ENCODE measurements around the gene LAMA2. TPM values are rescaled to one million over a fixed set of nuclear protein-coding genes. Genes with fewer than 3 reads are reported as not detected.

LAMA2 gene
- polyA plus RNA-seq, 1 of the 3 experiments (the other 2 are of a cell fraction), result 0.92 TPM

DNA sequence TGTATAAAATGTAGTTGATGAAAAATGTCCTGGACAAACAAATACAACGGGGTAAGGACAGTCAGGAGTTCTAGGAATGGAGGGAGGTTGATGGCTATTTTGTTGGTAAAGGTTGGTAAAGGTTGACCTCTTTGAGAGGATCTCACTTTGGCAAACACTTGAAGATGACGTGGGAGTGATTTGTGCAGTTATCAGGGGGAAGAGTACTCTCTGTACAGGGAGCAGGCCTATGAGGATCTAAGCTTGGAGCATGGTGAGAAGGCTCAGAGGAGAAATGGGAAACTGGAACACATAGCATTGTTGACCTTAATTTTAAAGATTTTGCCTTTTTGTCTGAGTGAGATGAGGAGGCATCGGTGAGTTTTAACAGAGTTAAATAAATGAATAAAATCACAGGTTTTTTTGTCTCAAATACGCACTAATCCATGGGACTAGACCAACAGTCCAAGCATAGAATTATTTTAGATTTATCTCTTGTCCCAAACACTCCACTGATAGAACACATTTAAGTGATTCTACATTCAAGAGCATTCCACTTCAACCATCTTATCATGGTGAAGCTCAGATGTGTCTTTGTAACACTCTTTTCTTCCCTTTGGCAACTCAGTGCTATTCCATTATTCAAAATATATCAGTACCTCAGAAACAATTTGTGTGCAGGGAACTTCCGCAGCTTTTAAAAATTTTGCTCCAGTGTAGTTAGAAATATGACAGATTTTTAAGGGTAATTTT lies 5.7 kb downstream of the LAMA2 start:
- 11% methylated on average over 5 of the region's 5 CpGs for WGBS (ENCODE audit: low lambda C conversion rate)
- Histone ChIP-seq H3F3A (replicated peaks; ENCODE audit: insufficient read depth) (no peaks in the 10 kb centered on the region), H3K9ac (no peak overlapping the region), H3K4me3 (ENCODE audit: low read depth in 2 of 2, low read length in 1 of 2) (no peak overlapping the region), H3K9me3 (no peaks in the 10 kb centered on the region), H3K27me3 (ENCODE audit: insufficient read depth) (no peaks in the 10 kb centered on the region; the same call in 1 of the 2 replicates), H2AFZ (ENCODE audit: low read depth) (no peak overlapping the region), H3K36me3 (replicated peaks in 1 of 2; ENCODE audit: control insufficient read depth in 1 of 2, insufficient read depth in 2 of 2, low read length in 1 of 2) (no peaks in the 10 kb centered on the region), H3K27ac (ENCODE audit: low read depth in 2 of 2, low read length in 1 of 2) (no peak overlapping the region), H3K79me2 (ENCODE audit: insufficient read depth) (no peaks in the 10 kb centered on the region), H3K4me1 (ENCODE audit: control insufficient read depth in 1 of 2, insufficient read depth in 2 of 2, low read depth in 1 of 2, low read length in 1 of 2) (no peaks in the 10 kb centered on the region), H3K9me2 (no peaks in the 10 kb centered on the region), H3K4me2 (no peak overlapping the region), H4K20me1 (ENCODE audit: insufficient read depth) (no peaks in the 10 kb centered on the region)
- ChIA-PET CTCF (interaction anchor here (1.0 kb wide), 1 partner anchor 13 kb away, joined by 3 read pairs; no protein-coding TSS in a partner anchor), POLR2A (no interaction called here)
- DNase-seq, result no peak
- TF ChIP-seq NFIC (IDR thresholded peaks at IDR 0.05; ENCODE audit: borderline replicate concordance) (no peak), RCOR1 (IDR thresholded peaks at IDR 0.05; ENCODE audit: low read length) (no peak), MXI1 (IDR thresholded peaks at IDR 0.05; ENCODE audit: low read depth, low read length) (no peak), TAF1 (IDR thresholded peaks at IDR 0.05; ENCODE audit: borderline replicate concordance, low read depth, low read length) (no peak), MEF2A (IDR thresholded peaks at IDR 0.05; ENCODE audit: borderline replicate concordance, low read depth) (no peak), GATA2 (CRISPR knock-in tag; IDR thresholded peaks at IDR 0.05) (no peak)
- TF ChIP-seq, protein P1, sequence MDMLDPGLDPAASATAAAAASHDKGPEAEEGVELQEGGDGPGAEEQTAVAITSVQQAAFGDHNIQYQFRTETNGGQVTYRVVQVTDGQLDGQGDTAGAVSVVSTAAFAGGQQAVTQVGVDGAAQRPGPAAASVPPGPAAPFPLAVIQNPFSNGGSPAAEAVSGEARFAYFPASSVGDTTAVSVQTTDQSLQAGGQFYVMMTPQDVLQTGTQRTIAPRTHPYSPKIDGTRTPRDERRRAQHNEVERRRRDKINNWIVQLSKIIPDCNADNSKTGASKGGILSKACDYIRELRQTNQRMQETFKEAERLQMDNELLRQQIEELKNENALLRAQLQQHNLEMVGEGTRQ (IDR thresholded peaks at IDR 0.05; ENCODE audit: borderline replicate concordance, low read depth, low read length), result no peak
- TF ChIP-seq, protein P2, sequence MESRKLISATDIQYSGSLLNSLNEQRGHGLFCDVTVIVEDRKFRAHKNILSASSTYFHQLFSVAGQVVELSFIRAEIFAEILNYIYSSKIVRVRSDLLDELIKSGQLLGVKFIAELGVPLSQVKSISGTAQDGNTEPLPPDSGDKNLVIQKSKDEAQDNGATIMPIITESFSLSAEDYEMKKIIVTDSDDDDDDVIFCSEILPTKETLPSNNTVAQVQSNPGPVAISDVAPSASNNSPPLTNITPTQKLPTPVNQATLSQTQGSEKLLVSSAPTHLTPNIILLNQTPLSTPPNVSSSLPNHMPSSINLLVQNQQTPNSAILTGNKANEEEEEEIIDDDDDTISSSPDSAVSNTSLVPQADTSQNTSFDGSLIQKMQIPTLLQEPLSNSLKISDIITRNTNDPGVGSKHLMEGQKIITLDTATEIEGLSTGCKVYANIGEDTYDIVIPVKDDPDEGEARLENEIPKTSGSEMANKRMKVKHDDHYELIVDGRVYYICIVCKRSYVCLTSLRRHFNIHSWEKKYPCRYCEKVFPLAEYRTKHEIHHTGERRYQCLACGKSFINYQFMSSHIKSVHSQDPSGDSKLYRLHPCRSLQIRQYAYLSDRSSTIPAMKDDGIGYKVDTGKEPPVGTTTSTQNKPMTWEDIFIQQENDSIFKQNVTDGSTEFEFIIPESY (IDR thresholded peaks at IDR 0.05; ENCODE audit: borderline replicate concordance, low read depth), result no peak

DNA sequence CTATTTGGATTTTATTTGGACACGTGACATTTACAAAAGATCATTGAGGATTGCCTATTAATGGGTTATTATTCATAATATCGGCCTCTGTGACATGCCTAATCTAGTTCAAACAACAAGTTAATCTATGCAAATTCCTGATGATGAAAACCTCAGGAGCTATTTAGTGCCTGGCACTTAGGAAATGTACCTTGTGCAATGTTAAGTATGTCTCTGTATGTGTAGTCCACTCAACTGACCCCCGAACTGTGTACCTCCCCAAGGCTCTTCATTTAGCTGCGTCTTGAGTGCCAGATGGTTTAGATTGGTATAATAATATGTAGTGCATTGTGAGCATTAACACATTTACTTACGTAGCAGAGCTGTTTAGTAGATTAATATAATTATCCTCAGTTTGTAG lies 6.9 kb downstream of the LAMA2 start:
- 3% methylated on average over 5 of the region's 5 CpGs for WGBS (ENCODE audit: low lambda C conversion rate)
- ChIA-PET CTCF (interaction anchor here (1.0 kb wide), 1 partner anchor 12 kb away, joined by 3 read pairs; no protein-coding TSS in a partner anchor), POLR2A (no interaction called here)
- TF ChIP-seq NRF1 (IDR thresholded peaks at IDR 0.05; ENCODE audit: low read depth, low read length) (no peak), FOXM1 (IDR thresholded peaks at IDR 0.05; ENCODE audit: low read depth) (no peak), TCF12 (IDR thresholded peaks at IDR 0.05) (no peak), NFIC (IDR thresholded peaks at IDR 0.05; ENCODE audit: borderline replicate concordance) (no peak), JUND (IDR thresholded peaks at IDR 0.05) (no peak), EP300 (IDR thresholded peaks at IDR 0.05; ENCODE audit: borderline replicate concordance in 1 of 2, low read depth in 1 of 2, low read length in 1 of 2) (no peak), MXI1 (IDR thresholded peaks at IDR 0.05; ENCODE audit: low read depth, low read length) (no peak), FOSL2 (IDR thresholded peaks at IDR 0.05; ENCODE audit: borderline replicate concordance, low read depth) (no peak), POLR2AphosphoS5 (IDR thresholded peaks at IDR 0.05; ENCODE audit: low read depth, low read length) (no peak), TEAD4 (IDR thresholded peaks at IDR 0.05; ENCODE audit: borderline replicate concordance, insufficient read depth) (no peak), TAF1 (IDR thresholded peaks at IDR 0.05; ENCODE audit: borderline replicate concordance, low read depth, low read length) (no peak), RFX5 (IDR thresholded peaks at IDR 0.05; ENCODE audit: low read length) (no peak), RXRA (IDR thresholded peaks at IDR 0.05; ENCODE audit: borderline replicate concordance, low read depth) (no peak)
- TF ChIP-seq, protein P3, sequence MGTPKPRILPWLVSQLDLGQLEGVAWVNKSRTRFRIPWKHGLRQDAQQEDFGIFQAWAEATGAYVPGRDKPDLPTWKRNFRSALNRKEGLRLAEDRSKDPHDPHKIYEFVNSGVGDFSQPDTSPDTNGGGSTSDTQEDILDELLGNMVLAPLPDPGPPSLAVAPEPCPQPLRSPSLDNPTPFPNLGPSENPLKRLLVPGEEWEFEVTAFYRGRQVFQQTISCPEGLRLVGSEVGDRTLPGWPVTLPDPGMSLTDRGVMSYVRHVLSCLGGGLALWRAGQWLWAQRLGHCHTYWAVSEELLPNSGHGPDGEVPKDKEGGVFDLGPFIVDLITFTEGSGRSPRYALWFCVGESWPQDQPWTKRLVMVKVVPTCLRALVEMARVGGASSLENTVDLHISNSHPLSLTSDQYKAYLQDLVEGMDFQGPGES (IDR thresholded peaks at IDR 0.05; ENCODE audit: low read depth, low read length), result no peak
- TF ChIP-seq, protein P4, sequence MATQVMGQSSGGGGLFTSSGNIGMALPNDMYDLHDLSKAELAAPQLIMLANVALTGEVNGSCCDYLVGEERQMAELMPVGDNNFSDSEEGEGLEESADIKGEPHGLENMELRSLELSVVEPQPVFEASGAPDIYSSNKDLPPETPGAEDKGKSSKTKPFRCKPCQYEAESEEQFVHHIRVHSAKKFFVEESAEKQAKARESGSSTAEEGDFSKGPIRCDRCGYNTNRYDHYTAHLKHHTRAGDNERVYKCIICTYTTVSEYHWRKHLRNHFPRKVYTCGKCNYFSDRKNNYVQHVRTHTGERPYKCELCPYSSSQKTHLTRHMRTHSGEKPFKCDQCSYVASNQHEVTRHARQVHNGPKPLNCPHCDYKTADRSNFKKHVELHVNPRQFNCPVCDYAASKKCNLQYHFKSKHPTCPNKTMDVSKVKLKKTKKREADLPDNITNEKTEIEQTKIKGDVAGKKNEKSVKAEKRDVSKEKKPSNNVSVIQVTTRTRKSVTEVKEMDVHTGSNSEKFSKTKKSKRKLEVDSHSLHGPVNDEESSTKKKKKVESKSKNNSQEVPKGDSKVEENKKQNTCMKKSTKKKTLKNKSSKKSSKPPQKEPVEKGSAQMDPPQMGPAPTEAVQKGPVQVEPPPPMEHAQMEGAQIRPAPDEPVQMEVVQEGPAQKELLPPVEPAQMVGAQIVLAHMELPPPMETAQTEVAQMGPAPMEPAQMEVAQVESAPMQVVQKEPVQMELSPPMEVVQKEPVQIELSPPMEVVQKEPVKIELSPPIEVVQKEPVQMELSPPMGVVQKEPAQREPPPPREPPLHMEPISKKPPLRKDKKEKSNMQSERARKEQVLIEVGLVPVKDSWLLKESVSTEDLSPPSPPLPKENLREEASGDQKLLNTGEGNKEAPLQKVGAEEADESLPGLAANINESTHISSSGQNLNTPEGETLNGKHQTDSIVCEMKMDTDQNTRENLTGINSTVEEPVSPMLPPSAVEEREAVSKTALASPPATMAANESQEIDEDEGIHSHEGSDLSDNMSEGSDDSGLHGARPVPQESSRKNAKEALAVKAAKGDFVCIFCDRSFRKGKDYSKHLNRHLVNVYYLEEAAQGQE (IDR thresholded peaks at IDR 0.05; ENCODE audit: low read depth, low read length), result no peak

More for the DNA sequence above, 6.9 kb downstream of the LAMA2 start:
- H3K4me3 ChIP-seq (ENCODE audit: low read depth in 2 of 2, low read length in 1 of 2), result no peak overlapping the region
- no peak overlapping the region for H3K9ac ChIP-seq
- no peaks in the 10 kb centered on the region for H3K9me3 ChIP-seq
- DNase-seq, result no peak
- no peaks in the 10 kb centered on the region; the same call in 1 of the 2 replicates for H3K27me3 ChIP-seq (ENCODE audit: insufficient read depth)
- no peak overlapping the region for H3K4me2 ChIP-seq
- H4K20me1 ChIP-seq (ENCODE audit: insufficient read depth), result no peaks in the 10 kb centered on the region
- no peak overlapping the region for H2AFZ ChIP-seq (ENCODE audit: low read depth)
- H3K27ac ChIP-seq (ENCODE audit: low read depth in 2 of 2, low read length in 1 of 2), result no peak overlapping the region
- H3K9me2 ChIP-seq, result no peaks in the 10 kb centered on the region
- no peaks in the 10 kb centered on the region for H3K4me1 ChIP-seq (ENCODE audit: control insufficient read depth in 1 of 2, insufficient read depth in 2 of 2, low read depth in 1 of 2, low read length in 1 of 2)
- no peaks in the 10 kb centered on the region for H3F3A ChIP-seq (replicated peaks; ENCODE audit: insufficient read depth)
- no peaks in the 10 kb centered on the region for H3K36me3 ChIP-seq (replicated peaks in 1 of 2; ENCODE audit: control insufficient read depth in 1 of 2, insufficient read depth in 2 of 2, low read length in 1 of 2)
- no peaks in the 10 kb centered on the region for H3K79me2 ChIP-seq (ENCODE audit: insufficient read depth)

All from SK-N-SH (cell line).